ENCODE results near the gene ZC3H8. TPM values are rescaled to one million over a fixed set of nuclear protein-coding genes. Genes with fewer than 3 reads are reported as not detected.

Gene ZC3H8
- total RNA-seq, 1 donor = 2.2 TPM

GRCh38 chr2:112166806-112167499 lies 87.9 kb downstream of the ZC3H8 start:
- DNase-seq (ENCODE audit: low read depth in 2 of 3, low spot score in 2 of 3) = no peak

GRCh38 chr2:112165296-112165695 lies 89.5 kb downstream of the ZC3H8 start:
- no peak for DNase-seq (ENCODE audit: low read depth in 2 of 3, low spot score in 2 of 3)

GRCh38 chr2:112164876-112165275 lies 90.0 kb downstream of the ZC3H8 start:
- no peak for DNase-seq (ENCODE audit: low read depth in 2 of 3, low spot score in 2 of 3)

GRCh38 chr2:112163541-112163981 lies 91.3 kb downstream of the ZC3H8 start:
- DNase-seq (ENCODE audit: low read depth in 2 of 3, low spot score in 2 of 3) = no peak

- no peak for DNase-seq (ENCODE audit: low read depth in 2 of 3, low spot score in 2 of 3)
Observed at GRCh38 chr2:112162956-112163355, 91.9 kb downstream of the ZC3H8 start.

- no peak for DNase-seq (ENCODE audit: low read depth in 2 of 3, low spot score in 2 of 3)
Observed at GRCh38 chr2:112162341-112162740, 92.5 kb downstream of the ZC3H8 start.

Other genes with a start within 250 kb of the ZC3H8 start
- 6.2 TPM for gene TMEM87B, start 199.8 kb downstream of the ZC3H8 start, total RNA-seq
- gene FBLN7, start 116.7 kb downstream of the ZC3H8 start, total RNA-seq = under 0.01 TPM
- gene ZC3H6, start 20.6 kb upstream of the ZC3H8 start, total RNA-seq = 4.8 TPM
- 9.4 TPM for gene RGPD8, start 178.6 kb upstream of the ZC3H8 start, total RNA-seq
- 15.1 TPM for gene TTL, start 227.1 kb upstream of the ZC3H8 start, total RNA-seq